HEK293 (cell line): ENCODE measurements around the gene CYP2S1.

Experiments used
- CTCF ChIA-PET: fragments of 350-600 bp; formaldehyde crosslinking; extraction: SDS; loops from one replicate; lab custom pipeline; 2021; ENCODE audit warnings: antibody characterized with exemption; lab: Yijun Ruan, JAX
- POLR2A ChIA-PET: fragments of 300-600 bp; formaldehyde crosslinking; extraction: SDS; loops from one replicate; lab custom pipeline; 2020; ENCODE audit warnings: antibody characterized with exemption, inconsistent platforms; lab: Yijun Ruan, JAX
- H3K27ac ChIP-seq: fragments of 200-500 bp; sonication (Bioruptor generic); 2 replicates; pipeline ENCODE4 v1.5.1; 2014; ENCODE audit warnings: low read depth, low read length, control low read depth, inconsistent platforms; ENCODE audit errors: extremely low read depth
- H3K36me3 ChIP-seq, 2 experiments: fragments of 200-500 bp in 1 of 2; sonication (Bioruptor generic) in 1 of 2; 1 replicate in 1 of 2; 2 replicates in 1 of 2; pipeline ENCODE4 v1.5.1; 2014 to 2017; ENCODE audit warnings: inconsistent platforms in 2 of 2, low read length in 2 of 2; ENCODE audit not compliant: control insufficient read depth in 2 of 2, insufficient read depth in 1 of 2
- H3K4me1 ChIP-seq: fragments of 200-500 bp; sonication (Bioruptor generic); 2 replicates; pipeline ENCODE4 v1.5.1; 2014; ENCODE audit warnings: mild to moderate bottlenecking, low read length, inconsistent platforms; ENCODE audit not compliant: control insufficient read depth, insufficient read depth
- H3K4me3 ChIP-seq: 2 replicates; pipeline ENCODE4 v1.5.1; 2011; ENCODE audit warnings: low read depth, mild to moderate bottlenecking, control low read depth, low read length, moderate library complexity
- H3K9me3 ChIP-seq: fragments of 200-500 bp; sonication (Bioruptor generic); 2 replicates; pipeline ENCODE4 v1.5.1; 2014; ENCODE audit warnings: low read depth, low read length, inconsistent platforms; ENCODE audit not compliant: control insufficient read depth, insufficient read depth
- GLIS2 ChIP-seq: fragments of 450-650 bp; formaldehyde crosslinking; IDR thresholded peaks from 2 replicates; pipeline ENCODE4 v1.5.1; 2016; ENCODE audit warnings: missing biosample characterization, missing genetic modification characterization
- HIC1 ChIP-seq: fragments of 450-650 bp; formaldehyde crosslinking; IDR thresholded peaks from 2 replicates; pipeline ENCODE4 v1.5.1; 2016; ENCODE audit warnings: missing biosample characterization, missing genetic modification characterization
- SP2 ChIP-seq: fragments of 450-650 bp; formaldehyde crosslinking; IDR thresholded peaks from 2 replicates; pipeline ENCODE4 v1.5.1; 2016; ENCODE audit warnings: missing biosample characterization, missing genetic modification characterization
- WT1 ChIP-seq: fragments of 450-650 bp; formaldehyde crosslinking; IDR thresholded peaks from 2 replicates; pipeline ENCODE4 v1.5.1; 2016; ENCODE audit warnings: missing biosample characterization, missing genetic modification characterization
- ZBTB48 ChIP-seq: fragments of 450-650 bp; formaldehyde crosslinking; IDR thresholded peaks from 2 replicates; pipeline ENCODE4 v1.5.1; 2016; ENCODE audit warnings: missing biosample characterization, missing genetic modification characterization
- ZFHX2 ChIP-seq: fragments of 450-650 bp; formaldehyde crosslinking; conservative IDR thresholded peaks from 2 replicates; pipeline ENCODE4 v1.5.1; 2016; ENCODE audit warnings: missing biosample characterization, missing genetic modification characterization
- ZNF112 ChIP-seq: fragments of 450-650 bp; formaldehyde crosslinking; IDR thresholded peaks from 2 replicates; pipeline ENCODE4 v1.5.0; 2017; ENCODE audit warnings: missing biosample characterization, missing genetic modification characterization
- ZNF202 ChIP-seq: fragments of 450-650 bp; formaldehyde crosslinking; IDR thresholded peaks from 2 replicates; pipeline ENCODE4 v1.5.1; 2016; ENCODE audit warnings: missing biosample characterization, missing genetic modification characterization, borderline replicate concordance
- ZNF341 ChIP-seq: fragments of 450-650 bp; formaldehyde crosslinking; IDR thresholded peaks from 2 replicates; pipeline ENCODE4; 2016; ENCODE audit warnings: low read depth, missing biosample characterization, missing genetic modification characterization
- ZNF350 ChIP-seq: fragments of 450-650 bp; formaldehyde crosslinking; IDR thresholded peaks from 2 replicates; pipeline ENCODE4 v1.5.0; 2017; ENCODE audit warnings: missing biosample characterization, mild to moderate bottlenecking, missing genetic modification characterization
- ZNF366 ChIP-seq: fragments of 450-650 bp; formaldehyde crosslinking; conservative IDR thresholded peaks from 2 replicates; pipeline ENCODE4 v1.5.1; 2016; ENCODE audit warnings: missing biosample characterization, missing genetic modification characterization
- ZNF394 ChIP-seq: fragments of 450-650 bp; formaldehyde crosslinking; IDR thresholded peaks from 2 replicates; pipeline ENCODE4 v1.5.1; 2016; ENCODE audit warnings: missing biosample characterization, missing genetic modification characterization, mild to moderate bottlenecking, moderate library complexity, borderline replicate concordance
- ZNF529 ChIP-seq: fragments of 450-650 bp; formaldehyde crosslinking; IDR thresholded peaks from 2 replicates; pipeline ENCODE4 v1.5.1; 2017; ENCODE audit warnings: missing genetic modification characterization, missing biosample characterization; ENCODE audit not compliant: insufficient replicate concordance
- ZNF585B ChIP-seq: fragments of 450-650 bp; formaldehyde crosslinking; IDR thresholded peaks from 2 replicates; pipeline ENCODE4 v1.5.1; 2016; ENCODE audit warnings: missing biosample characterization, missing genetic modification characterization
- ZNF610 ChIP-seq: fragments of 450-650 bp; formaldehyde crosslinking; IDR thresholded peaks from 2 replicates; pipeline ENCODE4 v1.5.1; 2016; ENCODE audit warnings: missing biosample characterization, missing genetic modification characterization, borderline replicate concordance
- ZNF623 ChIP-seq: fragments of 450-650 bp; formaldehyde crosslinking; IDR thresholded peaks from 2 replicates; pipeline ENCODE4 v1.5.1; 2016; ENCODE audit warnings: missing biosample characterization, missing genetic modification characterization
- ZNF692 ChIP-seq: fragments of 450-650 bp; formaldehyde crosslinking; IDR thresholded peaks from 2 replicates; pipeline ENCODE4 v1.5.1; 2016; ENCODE audit warnings: missing biosample characterization, missing genetic modification characterization
- ZNF76 ChIP-seq: fragments of 450-650 bp; formaldehyde crosslinking; IDR thresholded peaks from 2 replicates; pipeline ENCODE4; 2016; ENCODE audit warnings: low read depth, missing biosample characterization, missing genetic modification characterization, borderline replicate concordance
- ZNF785 ChIP-seq: fragments of 450-650 bp; formaldehyde crosslinking; IDR thresholded peaks from 2 replicates; pipeline ENCODE4 v1.5.1; 2016; ENCODE audit warnings: missing biosample characterization, missing genetic modification characterization
- ZNF837 ChIP-seq: fragments of 450-650 bp; formaldehyde crosslinking; IDR thresholded peaks from 2 replicates; pipeline ENCODE4 v1.5.1; 2016; ENCODE audit warnings: missing biosample characterization, missing genetic modification characterization
- ZSCAN18 ChIP-seq: fragments of 450-650 bp; formaldehyde crosslinking; IDR thresholded peaks from 2 replicates; pipeline ENCODE4 v1.5.1; 2016; ENCODE audit warnings: missing biosample characterization, missing genetic modification characterization
- TF ChIP-seq, protein P1 (sequence below): fragments of 450-650 bp; formaldehyde crosslinking; IDR thresholded peaks from 2 replicates; pipeline ENCODE4 v1.5.1; 2016; ENCODE audit warnings: missing biosample characterization, missing genetic modification characterization, low read depth

CYP2S1 gene

GRCh38 chr19:41193430-41194156, 574 bp downstream of the CYP2S1 start:
- peak; percentile 52; the same call in 1 of the 2 replicates for TF ChIP-seq ZNF366 (tag by site-specific recombination)
- TF ChIP-seq ZNF76 (tag by site-specific recombination) = no peak
- peak; percentile 70 for TF ChIP-seq ZBTB48 (tag by site-specific recombination)
- TF ChIP-seq ZNF341 = 0 out of 2 replicates have a peak, but pooled peaks have one; percentile 6
- 0 out of 2 replicates have a peak, but pooled peaks have one; percentile 26 for TF ChIP-seq WT1 (tag by site-specific recombination)
- peak; percentile 83; the same call in 1 of the 2 replicates for TF ChIP-seq ZNF394 (tag by site-specific recombination)
- peak; percentile 20; the same call in 1 of the 2 replicates for TF ChIP-seq GLIS2 (tag by site-specific recombination)
- TF ChIP-seq ZNF112 = no peak
- peak; percentile 4 for TF ChIP-seq SP2 (tag by site-specific recombination)
- Histone ChIP-seq H3K4me1 (peaks cover 21% of the 10 kb centered on the region), H3K9me3 (no peaks in the 10 kb centered on the region), H3K36me3 (no peaks in the 10 kb centered on the region), H3K27ac (peak overlapping the region; percentile 17; the same call in 1 of the 2 replicates), H3K4me3 (peak overlapping the region; percentile 14; the same call in 1 of the 2 replicates)
- CTCF ChIA-PET = interaction anchor here (0.6 to 1.9 kb wide), 5 partner anchors 8 to 503 kb away, joined by 3 to 5 read pairs (median 3); partner anchors contain the start of gene NUMBL
- POLR2A ChIA-PET = interaction anchor here (0.5 to 1.3 kb wide), 2 partner anchors 22 to 70 kb away, joined by 4 to 6 read pairs; partner anchors contain the start of gene HNRNPUL1

DNA sequence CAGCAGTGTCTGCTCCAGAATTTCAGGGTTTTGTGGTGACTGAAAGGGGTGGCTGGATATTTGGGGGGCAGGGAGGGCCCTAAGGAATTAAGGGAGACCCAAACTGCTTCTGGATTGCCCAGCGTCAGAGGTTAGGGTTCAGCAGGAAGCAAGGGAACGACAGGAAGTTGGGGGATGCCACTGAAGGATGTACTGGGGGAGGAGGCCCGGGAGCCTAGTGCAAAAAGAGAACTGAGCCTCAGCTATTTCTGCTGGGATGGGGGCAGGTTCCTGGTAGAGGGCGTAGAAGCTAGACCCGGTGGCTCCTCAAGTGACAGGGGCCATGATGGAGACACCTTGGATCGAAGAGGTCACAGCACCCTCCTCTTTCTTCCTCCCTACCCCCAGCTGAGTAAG, 1.1 kb downstream of the CYP2S1 start:
- H3K27ac ChIP-seq = no peak overlapping the region
- ChIA-PET POLR2A (interaction anchor here (0.5 to 1.3 kb wide), 2 partner anchors 23 to 69 kb away, joined by 4 to 6 read pairs; partner anchors contain the start of gene HNRNPUL1), CTCF (interaction anchor here (0.6 to 1.9 kb wide), 5 partner anchors 8 to 504 kb away, joined by 3 to 5 read pairs (median 3); partner anchors contain the start of gene NUMBL)
- TF ChIP-seq ZNF692 (tag by site-specific recombination) (no peak), ZNF837 (tag by site-specific recombination) (no peak), ZSCAN18 (no peak), ZNF610 (no peak), ZNF202 (tag by site-specific recombination) (no peak), ZFHX2 (no peak), ZNF585B (tag by site-specific recombination) (no peak), ZNF350 (no peak), ZNF623 (no peak), ZNF785 (tag by site-specific recombination) (no peak), ZNF529 (tag by site-specific recombination) (no peak), HIC1 (tag by site-specific recombination) (no peak)
- TF ChIP-seq, protein P1, sequence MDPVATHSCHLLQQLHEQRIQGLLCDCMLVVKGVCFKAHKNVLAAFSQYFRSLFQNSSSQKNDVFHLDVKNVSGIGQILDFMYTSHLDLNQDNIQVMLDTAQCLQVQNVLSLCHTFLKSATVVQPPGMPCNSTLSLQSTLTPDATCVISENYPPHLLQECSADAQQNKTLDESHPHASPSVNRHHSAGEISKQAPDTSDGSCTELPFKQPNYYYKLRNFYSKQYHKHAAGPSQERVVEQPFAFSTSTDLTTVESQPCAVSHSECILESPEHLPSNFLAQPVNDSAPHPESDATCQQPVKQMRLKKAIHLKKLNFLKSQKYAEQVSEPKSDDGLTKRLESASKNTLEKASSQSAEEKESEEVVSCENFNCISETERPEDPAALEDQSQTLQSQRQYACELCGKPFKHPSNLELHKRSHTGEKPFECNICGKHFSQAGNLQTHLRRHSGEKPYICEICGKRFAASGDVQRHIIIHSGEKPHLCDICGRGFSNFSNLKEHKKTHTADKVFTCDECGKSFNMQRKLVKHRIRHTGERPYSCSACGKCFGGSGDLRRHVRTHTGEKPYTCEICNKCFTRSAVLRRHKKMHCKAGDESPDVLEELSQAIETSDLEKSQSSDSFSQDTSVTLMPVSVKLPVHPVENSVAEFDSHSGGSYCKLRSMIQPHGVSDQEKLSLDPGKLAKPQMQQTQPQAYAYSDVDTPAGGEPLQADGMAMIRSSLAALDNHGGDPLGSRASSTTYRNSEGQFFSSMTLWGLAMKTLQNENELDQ (tag by site-specific recombination) = no peak
- no peaks in the 10 kb centered on the region for H3K9me3 ChIP-seq
- H3K36me3 ChIP-seq = no peaks in the 10 kb centered on the region; a peak in 1 of 3 replicates
- no peak overlapping the region for H3K4me3 ChIP-seq
- peaks cover 19% of the 10 kb centered on the region for H3K4me1 ChIP-seq
